GM19023 (cell line): Measurements from ENCODE around the gene ARHGAP10.

Experiments used
- ATAC-seq: cut with Tn5 transposase; IDR thresholded peaks from one replicate; pipeline ENCODE4 v1.9.1; 2021; ENCODE audit warnings: mild to moderate bottlenecking, moderate library complexity; ENCODE audit not compliant: unreplicated experiment

Gene ARHGAP10

GRCh38 chr4:148112231-148112982 is 380.5 kb downstream of the ARHGAP10 start:
- ATAC-seq: no peak

- ATAC-seq: no peak
Measured at GRCh38 chr4:148114436-148114835, 382.5 kb downstream of the ARHGAP10 start.

GRCh38 chr4:148116264-148116663 is 384.4 kb downstream of the ARHGAP10 start:
- no peak for ATAC-seq

- ATAC-seq: no peak
Measured at GRCh38 chr4:148116969-148117368, 385.1 kb downstream of the ARHGAP10 start.

- ATAC-seq: no peak
Measured at GRCh38 chr4:148118179-148118578, 386.3 kb downstream of the ARHGAP10 start.

GRCh38 chr4:148118633-148119032 is 386.7 kb downstream of the ARHGAP10 start:
- no peak for ATAC-seq

- no peak for ATAC-seq
Measured at GRCh38 chr4:148120216-148120615, 388.3 kb downstream of the ARHGAP10 start.
